AG04449 (cell line): ENCODE results near the gene PARP9.

ENCODE experiments used
- CTCF ChIA-PET: fragments of 350-600 bp; formaldehyde crosslinking; extraction: SDS; loops from one replicate; lab custom pipeline; 2021; ENCODE audit warnings: antibody characterized with exemption; lab: Yijun Ruan, JAX
- POLR2A ChIA-PET: fragments of 400-600, 350-600 bp; formaldehyde crosslinking; extraction: SDS; loops from one replicate; lab custom pipeline; 2020; ENCODE audit warnings: antibody characterized with exemption, inconsistent platforms; lab: Yijun Ruan, JAX
- DNase-seq: peaks from one replicate; pipeline ENCODE4 v3.0.0-alpha.2; 2010; ENCODE audit warnings: low read depth, low spot score
- H3K4me3 ChIP-seq: 2 replicates; pipeline ENCODE4 v1.5.1; 2011; ENCODE audit warnings: low read depth, mild to moderate bottlenecking, control low read depth, low read length
- CTCF ChIP-seq: IDR thresholded peaks from one replicate; pipeline ENCODE4 v1.5.1; 2011; ENCODE audit warnings: mild to moderate bottlenecking, moderate library complexity, low read length, control low read depth, inconsistent platforms; ENCODE audit not compliant: insufficient read depth; ENCODE audit errors: missing control alignments

PARP9 gene

GRCh38 chr3:122520861-122521260 lies 43.2 kb downstream of the PARP9 start:
- TF ChIP-seq CTCF = no peak
- no peak overlapping the region for H3K4me3 ChIP-seq
- DNase-seq = no peak
- CTCF ChIA-PET = interaction anchor here (0.7 kb wide), 1 partner anchor 29 kb away, joined by 3 read pairs; no protein-coding TSS in a partner anchor
- POLR2A ChIA-PET = no interaction called here

DNA sequence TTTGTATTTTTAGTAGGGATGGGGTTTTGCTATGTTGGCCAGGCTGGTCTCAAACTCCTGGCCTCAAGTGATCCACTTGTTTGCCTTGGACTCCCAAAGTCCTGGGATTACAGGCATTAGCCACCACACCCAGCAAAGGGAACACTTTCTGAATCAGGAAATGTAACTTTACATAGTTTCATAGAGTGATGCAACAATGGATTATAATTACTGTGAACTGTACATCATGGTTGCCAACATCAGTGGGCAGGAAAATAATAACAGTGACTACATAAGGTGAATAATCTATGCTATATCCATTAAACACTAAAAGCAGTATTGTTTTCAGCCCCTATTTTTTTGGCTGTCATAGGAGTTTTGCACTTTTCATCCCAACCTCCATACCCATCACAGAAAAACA lies 44.4 kb downstream of the PARP9 start:
- DNase-seq = no peak
- H3K4me3 ChIP-seq = no peak overlapping the region
- TF ChIP-seq CTCF = no peak
- CTCF ChIA-PET = interaction anchor here (1.0 to 1.2 kb wide), 2 partner anchors 62 to 159 kb away, joined by 3 to 6 read pairs; no protein-coding TSS in a partner anchor
- POLR2A ChIA-PET = no interaction called here

DNA sequence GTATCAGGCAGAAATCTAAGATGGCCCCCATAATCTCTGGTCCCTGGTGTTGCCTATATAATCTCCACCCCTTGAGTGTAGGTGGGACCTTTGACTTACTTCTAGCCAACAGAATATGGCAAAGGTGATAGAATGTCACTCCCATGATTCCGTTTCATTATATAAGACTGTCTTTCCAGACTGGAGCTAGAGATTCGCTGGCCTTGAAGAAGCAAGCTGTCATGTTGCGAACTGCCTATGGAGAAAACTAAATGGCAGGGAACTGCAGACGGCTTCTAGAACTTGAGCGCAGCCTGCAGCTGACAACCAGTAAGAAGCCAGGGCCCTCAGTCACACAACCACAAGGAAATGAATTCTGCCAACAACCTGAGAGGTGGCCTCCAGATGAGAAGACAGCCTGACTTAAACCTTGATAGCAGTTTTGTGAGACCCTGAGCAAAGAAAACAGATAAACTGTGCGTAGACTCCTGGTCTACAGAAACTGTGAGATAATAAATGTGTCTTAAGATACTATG lies 47.2 kb downstream of the PARP9 start:
- no peak for DNase-seq
- ChIA-PET CTCF (interaction anchor here (0.9 kb wide), 1 partner anchor 95 kb away, joined by 3 read pairs; no protein-coding TSS in a partner anchor), POLR2A (no interaction called here)
- no peak for TF ChIP-seq CTCF
- no peak overlapping the region for H3K4me3 ChIP-seq

- no peak for DNase-seq
- TF ChIP-seq CTCF = no peak
- POLR2A ChIA-PET = no interaction called here
- CTCF ChIA-PET = interaction anchor here (1.6 kb wide), 1 partner anchor 123 kb away, joined by 4 read pairs; no protein-coding TSS in a partner anchor
- H3K4me3 ChIP-seq = no peak overlapping the region
Measured at GRCh38 chr3:122515870-122516269, 48.2 kb downstream of the PARP9 start.

DNA sequence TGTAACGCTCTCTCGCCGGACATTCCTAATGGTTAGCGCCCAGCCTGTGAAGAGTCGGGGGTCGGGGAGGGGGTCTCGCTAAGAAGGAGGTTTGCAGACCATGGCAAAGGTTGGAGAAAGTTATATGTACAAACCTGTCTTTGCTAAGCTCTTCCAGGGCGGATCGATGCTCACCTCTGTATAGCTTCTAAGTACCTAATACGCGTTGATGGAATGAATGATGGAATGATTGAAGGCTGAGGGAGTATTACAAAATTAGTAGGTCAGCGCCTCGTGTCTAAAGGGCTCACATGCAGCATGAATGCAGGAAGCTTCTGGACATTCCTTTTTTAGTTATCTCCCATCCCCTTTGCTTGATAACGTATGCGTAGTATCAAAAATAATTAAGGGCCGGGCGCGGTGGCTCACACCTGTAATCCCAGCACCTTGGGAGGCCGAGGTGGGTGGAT lies 49.1 kb downstream of the PARP9 start:
- no peak for DNase-seq
- H3K4me3 ChIP-seq = peak overlapping the region; percentile 82
- ChIA-PET POLR2A (interaction anchor here (0.5 to 1.2 kb wide), 4 partner anchors 13 to 116 kb away, joined by 3 to 7 read pairs (median 4); partner anchors contain the start of gene WDR5B), CTCF (interaction anchor here (0.7 to 1.6 kb wide), 4 partner anchors 18 to 166 kb away, joined by 3 to 4 read pairs (median 4); partner anchors contain the start of gene PARP14)
- TF ChIP-seq CTCF = no peak

- peak within 1 kb of the TSS; percentile 82 for H3K4me3 ChIP-seq
- no peak for TF ChIP-seq CTCF
- no peak for DNase-seq
- POLR2A ChIA-PET = interaction anchor here (0.5 to 1.2 kb wide), 5 partner anchors 14 to 117 kb away, joined by 3 to 7 read pairs (median 3); partner anchors contain the start of gene WDR5B
- CTCF ChIA-PET = interaction anchor here (0.7 to 0.9 kb wide), 5 partner anchors 18 to 166 kb away, joined by 3 to 4 read pairs (median 3); partner anchors contain the start of gene PARP14
Measured at GRCh38 chr3:122514123-122515019, 49.7 kb downstream of the PARP9 start, which contains the start of gene KPNA1. KPNA1 (minus strand) TSS chr3:122514939; CDS start chr3:122496565, 18,374 bp downstream.
